ENCODE results near the gene RBFOX1.

Gene RBFOX1

GRCh38 chr16:7332611-7333010, at the start of gene RBFOX1:
Gene RBFOX1, plus strand, starts transcription at chr16:7332845.
- no peak for DNase-seq

- no peak for DNase-seq
Measured at GRCh38 chr16:7284780-7285179, 47.9 kb upstream of the RBFOX1 start.

GRCh38 chr16:7285520-7285919, 47.1 kb upstream of the RBFOX1 start:
- no peak for DNase-seq

GRCh38 chr16:7289299-7289698, 43.3 kb upstream of the RBFOX1 start:
- DNase-seq = no peak

GRCh38 chr16:7290682-7291081, 42.0 kb upstream of the RBFOX1 start:
- DNase-seq = no peak

GRCh38 chr16:7294020-7294419, 38.6 kb upstream of the RBFOX1 start:
- no peak for DNase-seq

- DNase-seq = no peak
Measured at GRCh38 chr16:7303052-7303610, 29.5 kb upstream of the RBFOX1 start.

GRCh38 chr16:7303660-7304200, 28.9 kb upstream of the RBFOX1 start:
- DNase-seq = no peak

- DNase-seq = no peak
Measured at GRCh38 chr16:7304279-7304678, 28.4 kb upstream of the RBFOX1 start.

GRCh38 chr16:7304958-7305357, 27.7 kb upstream of the RBFOX1 start:
- no peak for DNase-seq

GRCh38 chr16:7313170-7313569, 19.5 kb upstream of the RBFOX1 start:
- DNase-seq = no peak

GRCh38 chr16:7314163-7314562, 18.5 kb upstream of the RBFOX1 start:
- no peak for DNase-seq

GRCh38 chr16:7315813-7316212, 16.8 kb upstream of the RBFOX1 start:
- DNase-seq = no peak

- no peak for DNase-seq
Measured at GRCh38 chr16:7316281-7316888, 16.3 kb upstream of the RBFOX1 start.

- DNase-seq = no peak
Measured at GRCh38 chr16:7317982-7318381, 14.7 kb upstream of the RBFOX1 start.

- no peak for DNase-seq
Measured at GRCh38 chr16:7318686-7319085, 14.0 kb upstream of the RBFOX1 start.

- no peak for DNase-seq
Measured at GRCh38 chr16:7319514-7319913, 13.1 kb upstream of the RBFOX1 start.

- no peak for DNase-seq
Measured at GRCh38 chr16:7321661-7322060, 11.0 kb upstream of the RBFOX1 start.

GRCh38 chr16:7324321-7324720, 8.3 kb upstream of the RBFOX1 start:
- DNase-seq = no peak

- DNase-seq = no peak
Measured at GRCh38 chr16:7325834-7326233, 6.8 kb upstream of the RBFOX1 start.

GRCh38 chr16:7330709-7331108, 1.9 kb upstream of the RBFOX1 start:
- DNase-seq = no peak

GRCh38 chr16:7331997-7332396, 648 bp upstream of the RBFOX1 start:
- no peak for DNase-seq

- DNase-seq = no peak
Measured at GRCh38 chr16:7333180-7333725, 608 bp downstream of the RBFOX1 start.

GRCh38 chr16:7334801-7335560, 2.3 kb downstream of the RBFOX1 start:
- DNase-seq = no peak
